Activated gamma-delta T cell treated with anti-CD3 and anti-CD28 coated beads, Interleukin-2, amount 50 U/mL, for 16 hours (primary cell): ENCODE results near the gene KRTAP26-1.

Experiments
- DNase-seq: peaks from one replicate; pipeline ENCODE4 v3.0.0-alpha.2; 2020; ENCODE audit warnings: low read depth

Gene KRTAP26-1

GRCh38 chr21:30271156-30271555 lies 49.0 kb downstream of the KRTAP26-1 start:
- no peak for DNase-seq

DNA sequence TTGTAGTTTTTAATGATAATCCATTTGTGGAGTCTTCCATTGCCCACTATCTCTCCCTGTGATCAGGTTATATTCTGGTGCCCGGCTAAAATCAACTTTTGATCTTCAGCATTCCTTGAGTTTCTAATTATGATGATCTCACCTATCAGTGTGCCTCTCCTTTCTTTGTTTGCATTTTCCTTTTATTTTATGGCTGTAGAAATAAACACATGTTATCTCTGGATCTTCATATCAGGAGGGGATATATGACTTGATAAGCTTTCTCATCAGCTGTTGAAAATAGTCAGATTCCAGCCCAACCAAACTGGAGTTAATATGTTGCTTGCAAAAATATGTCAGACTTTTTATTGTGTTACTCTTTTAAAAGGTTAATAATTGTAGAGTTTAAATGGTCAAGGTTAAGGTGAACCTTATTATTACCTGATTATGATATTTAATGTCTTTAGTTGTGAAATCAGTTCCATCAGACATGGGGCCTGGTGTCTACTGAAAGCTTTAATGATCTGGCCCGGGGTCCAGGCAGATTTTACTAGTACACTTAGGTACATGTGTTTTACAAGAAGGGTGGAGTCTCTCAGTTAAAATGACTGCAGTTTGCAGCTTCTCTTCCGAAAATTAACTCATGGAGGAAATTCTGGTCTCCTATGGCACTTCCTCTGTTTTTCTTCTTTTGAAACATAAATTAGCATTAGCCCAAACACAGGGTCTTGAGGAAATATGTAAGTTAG lies 50.1 kb downstream of the KRTAP26-1 start:
- DNase-seq: no peak
